Measurements from ENCODE around the gene PSMD2.

DNA sequence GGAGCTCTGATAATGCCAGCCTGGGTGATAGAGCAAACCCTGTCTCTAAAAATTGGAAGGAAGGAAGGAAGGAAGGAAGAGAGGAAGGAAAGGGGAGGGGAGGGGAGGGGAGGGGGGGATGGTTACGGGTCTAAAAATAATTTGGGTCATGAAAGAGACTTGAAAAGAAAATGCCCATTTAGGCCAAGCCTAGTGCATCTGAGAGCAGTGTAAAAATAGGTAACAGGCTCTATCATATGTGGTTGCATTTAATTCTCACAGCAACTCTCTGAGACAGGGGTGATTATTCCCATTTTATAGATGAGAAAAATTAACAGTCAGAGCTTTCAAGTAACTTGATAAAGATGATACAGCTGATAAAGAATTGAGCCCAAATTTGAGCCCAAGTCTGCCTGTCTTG is 26.8 kb upstream of the PSMD2 start:
- no peak for TF ChIP-seq POLR2A (IDR thresholded peaks at IDR 0.05)
- TF ChIP-seq, protein P1, sequence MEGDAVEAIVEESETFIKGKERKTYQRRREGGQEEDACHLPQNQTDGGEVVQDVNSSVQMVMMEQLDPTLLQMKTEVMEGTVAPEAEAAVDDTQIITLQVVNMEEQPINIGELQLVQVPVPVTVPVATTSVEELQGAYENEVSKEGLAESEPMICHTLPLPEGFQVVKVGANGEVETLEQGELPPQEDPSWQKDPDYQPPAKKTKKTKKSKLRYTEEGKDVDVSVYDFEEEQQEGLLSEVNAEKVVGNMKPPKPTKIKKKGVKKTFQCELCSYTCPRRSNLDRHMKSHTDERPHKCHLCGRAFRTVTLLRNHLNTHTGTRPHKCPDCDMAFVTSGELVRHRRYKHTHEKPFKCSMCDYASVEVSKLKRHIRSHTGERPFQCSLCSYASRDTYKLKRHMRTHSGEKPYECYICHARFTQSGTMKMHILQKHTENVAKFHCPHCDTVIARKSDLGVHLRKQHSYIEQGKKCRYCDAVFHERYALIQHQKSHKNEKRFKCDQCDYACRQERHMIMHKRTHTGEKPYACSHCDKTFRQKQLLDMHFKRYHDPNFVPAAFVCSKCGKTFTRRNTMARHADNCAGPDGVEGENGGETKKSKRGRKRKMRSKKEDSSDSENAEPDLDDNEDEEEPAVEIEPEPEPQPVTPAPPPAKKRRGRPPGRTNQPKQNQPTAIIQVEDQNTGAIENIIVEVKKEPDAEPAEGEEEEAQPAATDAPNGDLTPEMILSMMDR (IDR thresholded peaks at IDR 0.05) = no peak

All from sigmoid colon (tissue), 3 donors.